Bronchial epithelial cell (primary cell): Measurements from ENCODE around the gene DNAH8. TPM values are rescaled to one million over a fixed set of nuclear protein-coding genes. Genes with fewer than 3 reads are reported as not detected.

Experiments used
- DNase-seq: peaks from one replicate; pipeline ENCODE4 v3.0.0-alpha.2; 2010; ENCODE audit warnings: low read depth
- FAIRE-seq: peaks from 2 replicates; lab custom pipeline; 2011; peaks lifted over from hg19 to GRCh38; lab: Jason Lieb, UNC
- H3K27me3 ChIP-seq: 2 replicates; pipeline ENCODE4 v1.5.1; 2011; ENCODE audit warnings: low read length; ENCODE audit not compliant: control insufficient read depth, insufficient read depth
- H3K36me3 ChIP-seq: 2 replicates; pipeline ENCODE4 v1.5.1; 2011; ENCODE audit warnings: low read length; ENCODE audit not compliant: control insufficient read depth, insufficient read depth
- H3K4me3 ChIP-seq: 2 replicates; pipeline ENCODE4 v1.5.1; 2011; ENCODE audit warnings: mild to moderate bottlenecking, low read depth, low read length, control low read depth
- total RNA-seq: library from RNA; depleted of rRNA; stranded (reverse); fragments of >200 nt; gene quantifications from 2 replicates; pipeline ENCODE4 v1.2.1, GENCODE V29; 2014
- TF ChIP-seq, protein P1 (sequence below): IDR thresholded peaks from 2 replicates; pipeline ENCODE4 v1.5.1; 2011; ENCODE audit warnings: mild to moderate bottlenecking, moderate library complexity, low read length, control low read depth, inconsistent platforms; ENCODE audit not compliant: insufficient read depth, severe bottlenecking

The DNAH8 gene
- total RNA-seq, 1 donor from 2014 or later = not detected

DNA sequence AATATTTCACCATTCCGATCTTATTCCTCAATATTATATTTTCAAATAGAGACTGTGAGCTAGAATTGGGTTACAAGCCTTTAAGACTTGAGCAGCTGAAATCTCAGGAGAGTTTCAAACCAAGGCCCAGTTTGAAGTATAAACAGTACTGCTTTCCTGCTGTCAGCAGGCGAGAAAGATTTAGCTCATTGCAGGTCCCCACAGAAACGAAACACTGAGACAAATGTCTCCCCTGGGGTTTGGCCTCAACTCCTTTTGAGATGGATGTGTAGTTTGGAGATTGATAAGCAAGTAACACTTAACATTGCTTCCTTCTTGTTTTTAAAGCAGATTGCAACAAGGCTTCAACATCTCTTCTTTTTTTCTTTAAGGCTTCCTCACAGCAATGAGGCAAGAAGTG, 311.1 kb downstream of the DNAH8 start:
- no peak for FAIRE-seq
- H3K36me3 ChIP-seq = no peaks in the 10 kb centered on the region

DNA sequence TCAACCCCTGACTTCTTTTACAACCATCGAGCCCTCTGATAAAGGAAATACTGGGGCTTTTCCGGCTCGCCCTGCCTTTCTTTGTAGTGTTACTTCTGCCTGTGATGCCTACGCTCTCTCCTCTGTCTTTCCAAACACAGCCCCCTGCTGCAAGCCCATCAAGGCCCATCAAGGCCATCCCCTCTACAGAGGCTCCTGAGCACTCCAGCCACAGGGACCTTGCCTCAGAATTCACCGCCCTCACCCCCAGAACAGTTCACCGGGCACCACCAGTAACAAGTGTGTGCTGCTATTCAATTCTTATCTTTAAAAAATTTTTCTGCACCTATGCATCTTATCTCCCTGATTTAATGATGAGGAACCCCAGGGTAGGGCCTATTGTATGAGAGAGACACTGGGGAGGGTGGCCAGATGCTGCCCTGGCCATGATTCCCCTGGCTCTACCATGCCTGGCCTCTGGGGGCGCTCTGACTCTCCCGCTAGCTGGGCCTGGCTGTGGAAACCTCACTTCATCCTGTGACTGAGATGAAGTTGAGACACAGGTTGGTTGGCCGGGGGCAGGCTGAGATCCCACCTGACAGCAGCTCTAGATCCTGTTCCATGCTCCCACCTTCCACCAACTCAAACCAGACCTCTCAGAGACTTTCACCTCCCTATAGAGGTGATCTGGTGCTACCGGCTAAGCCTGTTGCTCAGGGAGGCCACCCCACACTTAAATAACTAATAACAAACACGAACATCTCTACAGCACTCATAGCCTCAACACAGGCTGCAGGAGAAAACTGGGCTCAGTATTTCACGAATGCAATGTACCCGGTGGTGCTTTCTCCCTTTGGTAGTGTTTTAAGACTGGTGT, 314.3 kb downstream of the DNAH8 start:
- FAIRE-seq (no peak), DNase-seq (no peak)
- TF ChIP-seq, protein P1, sequence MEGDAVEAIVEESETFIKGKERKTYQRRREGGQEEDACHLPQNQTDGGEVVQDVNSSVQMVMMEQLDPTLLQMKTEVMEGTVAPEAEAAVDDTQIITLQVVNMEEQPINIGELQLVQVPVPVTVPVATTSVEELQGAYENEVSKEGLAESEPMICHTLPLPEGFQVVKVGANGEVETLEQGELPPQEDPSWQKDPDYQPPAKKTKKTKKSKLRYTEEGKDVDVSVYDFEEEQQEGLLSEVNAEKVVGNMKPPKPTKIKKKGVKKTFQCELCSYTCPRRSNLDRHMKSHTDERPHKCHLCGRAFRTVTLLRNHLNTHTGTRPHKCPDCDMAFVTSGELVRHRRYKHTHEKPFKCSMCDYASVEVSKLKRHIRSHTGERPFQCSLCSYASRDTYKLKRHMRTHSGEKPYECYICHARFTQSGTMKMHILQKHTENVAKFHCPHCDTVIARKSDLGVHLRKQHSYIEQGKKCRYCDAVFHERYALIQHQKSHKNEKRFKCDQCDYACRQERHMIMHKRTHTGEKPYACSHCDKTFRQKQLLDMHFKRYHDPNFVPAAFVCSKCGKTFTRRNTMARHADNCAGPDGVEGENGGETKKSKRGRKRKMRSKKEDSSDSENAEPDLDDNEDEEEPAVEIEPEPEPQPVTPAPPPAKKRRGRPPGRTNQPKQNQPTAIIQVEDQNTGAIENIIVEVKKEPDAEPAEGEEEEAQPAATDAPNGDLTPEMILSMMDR = peak; percentile 82
- Histone ChIP-seq H3K4me3 (no peak overlapping the region), H3K36me3 (no peaks in the 10 kb centered on the region), H3K27me3 (no peaks in the 10 kb centered on the region)

More for the DNA sequence above, 311.1 kb downstream of the DNAH8 start:
- DNase-seq = no peak
- no peaks in the 10 kb centered on the region for H3K27me3 ChIP-seq
- TF ChIP-seq, protein P1 = no peak
- H3K4me3 ChIP-seq = no peak overlapping the region

DNA sequence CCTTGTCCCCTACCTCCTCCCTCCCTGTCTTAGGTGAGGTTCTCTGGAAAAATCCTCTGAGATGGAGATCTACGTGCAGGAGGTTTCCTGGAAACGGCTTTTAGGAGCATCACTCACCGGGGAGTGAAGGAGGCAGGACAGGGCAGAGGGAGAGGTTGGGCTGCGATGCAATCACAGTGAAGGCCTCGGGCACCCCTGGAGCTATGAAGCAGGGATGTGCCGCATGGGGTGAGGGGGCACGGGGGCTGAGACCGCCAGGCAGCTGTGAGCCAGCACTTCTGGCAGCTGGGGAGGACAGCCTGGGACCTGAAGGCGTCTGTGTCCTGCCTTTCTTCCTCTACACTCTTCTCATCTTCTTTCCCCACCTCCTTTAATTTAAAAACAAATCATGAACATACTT, 320.6 kb downstream of the DNAH8 start:
- FAIRE-seq = no peak
- Histone ChIP-seq H3K27me3 (peaks cover 7% of the 10 kb centered on the region), H3K4me3 (no peak overlapping the region), H3K36me3 (no peaks in the 10 kb centered on the region)
- DNase-seq = no peak
- TF ChIP-seq, protein P1 = no peak

DNA sequence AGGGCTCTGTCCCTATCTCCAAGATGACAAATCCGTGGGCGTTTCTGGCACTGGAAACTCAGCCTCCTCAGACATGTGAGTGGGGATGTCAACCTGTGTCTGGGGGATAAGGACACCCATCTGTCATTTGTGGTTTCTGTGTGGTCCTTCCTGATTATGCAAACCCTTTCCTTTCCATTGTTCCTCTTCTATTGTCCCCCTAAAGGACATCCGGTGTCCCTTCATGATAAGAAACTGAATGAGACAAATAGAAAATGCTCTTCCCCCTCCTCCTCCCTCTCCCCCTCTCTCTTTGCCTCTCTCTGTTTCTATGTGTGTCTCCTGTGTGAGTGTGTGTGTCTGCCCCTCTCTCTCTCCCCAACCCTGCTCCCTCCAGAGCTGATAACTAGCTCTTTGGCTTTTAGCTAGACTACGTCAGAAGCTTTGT, 322.0 kb downstream of the DNAH8 start:
- Histone ChIP-seq H3K27me3 (peaks cover 9% of the 10 kb centered on the region), H3K4me3 (no peak overlapping the region), H3K36me3 (no peaks in the 10 kb centered on the region)
- DNase-seq (no peak), FAIRE-seq (no peak)
- TF ChIP-seq, protein P1 = no peak

DNA sequence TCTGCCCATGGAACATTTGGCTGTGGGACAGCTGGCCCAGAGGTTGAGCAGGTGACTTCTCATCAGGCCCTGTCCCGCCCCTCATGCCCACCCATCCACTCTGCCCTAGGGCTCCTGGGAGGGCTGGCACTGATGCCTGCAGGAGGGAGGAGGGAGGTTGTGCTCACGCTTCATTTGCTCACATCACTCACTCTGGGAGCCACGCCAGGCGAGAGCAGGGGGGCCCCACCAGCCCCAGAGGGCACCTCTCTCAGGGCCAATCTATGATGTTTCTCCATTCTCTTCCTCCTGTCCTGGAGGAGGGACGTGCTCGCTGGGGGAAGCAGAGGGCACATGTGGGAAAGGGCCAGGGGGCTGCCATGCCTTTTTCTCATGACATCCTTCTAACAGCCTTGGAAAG, 322.6 kb downstream of the DNAH8 start:
- FAIRE-seq (no peak), DNase-seq (no peak)
- no peak overlapping the region for H3K4me3 ChIP-seq
- no peaks in the 10 kb centered on the region for H3K36me3 ChIP-seq
- H3K27me3 ChIP-seq = peaks cover 9% of the 10 kb centered on the region
- TF ChIP-seq, protein P1 = no peak
